Measurements from ENCODE around the gene VWCE. TPM values are rescaled to one million over a fixed set of nuclear protein-coding genes. Genes with fewer than 3 reads are reported as not detected.

Gene VWCE
- total RNA-seq, 1 experiment from 2014 or later: 2.5 TPM

DNA sequence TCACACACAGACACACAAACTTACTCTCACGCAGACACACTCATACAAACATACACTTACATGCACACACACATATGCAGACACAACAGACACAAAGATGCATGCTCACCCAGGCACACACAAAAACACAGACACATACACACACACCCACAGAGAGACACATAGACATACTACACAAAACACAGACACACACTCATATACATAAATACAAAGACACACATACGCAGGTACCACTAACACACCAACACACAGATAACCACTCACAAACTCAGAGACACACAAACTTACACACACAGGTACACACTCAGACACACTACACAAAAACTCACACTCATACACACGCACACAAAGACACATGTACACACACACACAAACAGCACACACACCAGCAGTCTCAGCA is 22.4 kb downstream of the VWCE start:
- DNase-seq (ENCODE audit: low read depth, low spot score): no peak
- no peaks in the 10 kb centered on the region for H3K4me1 ChIP-seq (ENCODE audit: control insufficient read depth in 1 of 2, insufficient read depth in 2 of 2, low read length in 2 of 2)
- no peaks in the 10 kb centered on the region for H4K20me1 ChIP-seq (ENCODE audit: insufficient read depth)
- ChIA-PET CTCF (no interaction called here), RAD21 (ENCODE audit: low non-redundant PET in 1 of 2, low total read pairs in 2 of 2, uncharacterized antibody in 2 of 2, unreplicated experiment in 2 of 2) (no interaction called here), POLR2A (no interaction called here)
- intact Hi-C loops (cut with micrococcal nuclease): no loop called here
- no peaks in the 10 kb centered on the region for H3K79me2 ChIP-seq (ENCODE audit: insufficient read depth, low read length)
- no peaks in the 10 kb centered on the region for H3K36me3 ChIP-seq (ENCODE audit: control insufficient read depth in 1 of 2, insufficient read depth in 2 of 2, low read length in 2 of 2)
- TF ChIP-seq, protein P1, sequence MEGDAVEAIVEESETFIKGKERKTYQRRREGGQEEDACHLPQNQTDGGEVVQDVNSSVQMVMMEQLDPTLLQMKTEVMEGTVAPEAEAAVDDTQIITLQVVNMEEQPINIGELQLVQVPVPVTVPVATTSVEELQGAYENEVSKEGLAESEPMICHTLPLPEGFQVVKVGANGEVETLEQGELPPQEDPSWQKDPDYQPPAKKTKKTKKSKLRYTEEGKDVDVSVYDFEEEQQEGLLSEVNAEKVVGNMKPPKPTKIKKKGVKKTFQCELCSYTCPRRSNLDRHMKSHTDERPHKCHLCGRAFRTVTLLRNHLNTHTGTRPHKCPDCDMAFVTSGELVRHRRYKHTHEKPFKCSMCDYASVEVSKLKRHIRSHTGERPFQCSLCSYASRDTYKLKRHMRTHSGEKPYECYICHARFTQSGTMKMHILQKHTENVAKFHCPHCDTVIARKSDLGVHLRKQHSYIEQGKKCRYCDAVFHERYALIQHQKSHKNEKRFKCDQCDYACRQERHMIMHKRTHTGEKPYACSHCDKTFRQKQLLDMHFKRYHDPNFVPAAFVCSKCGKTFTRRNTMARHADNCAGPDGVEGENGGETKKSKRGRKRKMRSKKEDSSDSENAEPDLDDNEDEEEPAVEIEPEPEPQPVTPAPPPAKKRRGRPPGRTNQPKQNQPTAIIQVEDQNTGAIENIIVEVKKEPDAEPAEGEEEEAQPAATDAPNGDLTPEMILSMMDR (IDR thresholded peaks at IDR 0.05 in 2 of 3, conservative IDR thresholded peaks at IDR 0.05 in 1 of 3; ENCODE audit: borderline replicate concordance in 1 of 3, insufficient read depth in 1 of 3, low read depth in 2 of 3, low read length in 2 of 3): no peak
- no peak for TF ChIP-seq TCF7L2 (IDR thresholded peaks at IDR 0.05; ENCODE audit: borderline replicate concordance, extremely low read depth, insufficient read depth, insufficient read length)
- TF ChIP-seq ZBTB33 (IDR thresholded peaks at IDR 0.05; ENCODE audit: extremely low read depth, insufficient replicate concordance, low read length): no peak
- no peak for TF ChIP-seq SRF (IDR thresholded peaks at IDR 0.05; ENCODE audit: low read depth)
- no peak for TF ChIP-seq ZNF274 (IDR thresholded peaks at IDR 0.05; ENCODE audit: low read depth, low read length)
- TF ChIP-seq ZFX (IDR thresholded peaks at IDR 0.05): no peak
- TF ChIP-seq, protein P2, sequence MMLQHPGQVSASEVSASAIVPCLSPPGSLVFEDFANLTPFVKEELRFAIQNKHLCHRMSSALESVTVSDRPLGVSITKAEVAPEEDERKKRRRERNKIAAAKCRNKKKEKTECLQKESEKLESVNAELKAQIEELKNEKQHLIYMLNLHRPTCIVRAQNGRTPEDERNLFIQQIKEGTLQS (IDR thresholded peaks at IDR 0.05): no peak
- TF ChIP-seq POLR2AphosphoS5 (IDR thresholded peaks at IDR 0.05; ENCODE audit: low read depth, low read length): no peak
- no peak for TF ChIP-seq EGR1 (IDR thresholded peaks at IDR 0.05; ENCODE audit: low read depth)
- no TSS peak for BruUV-seq (replicated peaks)
- H3K27me3 ChIP-seq (ENCODE audit: insufficient read depth, low read length): no peaks in the 10 kb centered on the region
- no peak for ATAC-seq
- no peak overlapping the region for H2AFZ ChIP-seq (ENCODE audit: low read depth, low read length, poor library complexity, severe bottlenecking)
- no peak overlapping the region for H3K9ac ChIP-seq (ENCODE audit: low read length)
- H3K4me3 ChIP-seq (replicated peaks in 1 of 2; ENCODE audit: low read depth in 1 of 2, low read length in 2 of 2): no peak overlapping the region
- H3K27ac ChIP-seq (ENCODE audit: low read depth, low read length): no peak overlapping the region
- no peak overlapping the region for H3K4me2 ChIP-seq (ENCODE audit: low read length)
- H3K9me2 ChIP-seq (ENCODE audit: insufficient read depth): no peaks in the 10 kb centered on the region
- no peaks in the 10 kb centered on the region for H3K9me3 ChIP-seq (ENCODE audit: control insufficient read depth in 1 of 2, insufficient read depth in 1 of 2, low read depth in 1 of 2, low read length in 2 of 2)
